ENCODE measurements around the gene NLRP1.

DNA sequence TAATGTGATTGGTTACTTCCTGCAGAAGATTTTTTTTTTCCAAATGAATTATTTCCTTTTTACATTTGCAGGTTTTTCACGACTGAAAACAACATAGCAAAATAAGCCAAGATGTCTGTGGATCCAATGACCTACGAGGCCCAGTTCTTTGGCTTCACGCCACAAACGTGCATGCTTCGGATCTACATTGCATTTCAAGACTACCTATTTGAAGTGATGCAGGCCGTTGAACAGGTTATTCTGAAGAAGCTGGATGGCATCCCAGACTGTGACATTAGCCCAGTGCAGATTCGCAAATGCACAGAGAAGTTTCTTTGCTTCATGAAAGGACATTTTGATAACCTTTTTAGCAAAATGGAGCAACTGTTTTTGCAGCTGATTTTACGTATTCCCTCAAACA is 95.6 kb downstream of the NLRP1 start:
- TF ChIP-seq, protein P1, sequence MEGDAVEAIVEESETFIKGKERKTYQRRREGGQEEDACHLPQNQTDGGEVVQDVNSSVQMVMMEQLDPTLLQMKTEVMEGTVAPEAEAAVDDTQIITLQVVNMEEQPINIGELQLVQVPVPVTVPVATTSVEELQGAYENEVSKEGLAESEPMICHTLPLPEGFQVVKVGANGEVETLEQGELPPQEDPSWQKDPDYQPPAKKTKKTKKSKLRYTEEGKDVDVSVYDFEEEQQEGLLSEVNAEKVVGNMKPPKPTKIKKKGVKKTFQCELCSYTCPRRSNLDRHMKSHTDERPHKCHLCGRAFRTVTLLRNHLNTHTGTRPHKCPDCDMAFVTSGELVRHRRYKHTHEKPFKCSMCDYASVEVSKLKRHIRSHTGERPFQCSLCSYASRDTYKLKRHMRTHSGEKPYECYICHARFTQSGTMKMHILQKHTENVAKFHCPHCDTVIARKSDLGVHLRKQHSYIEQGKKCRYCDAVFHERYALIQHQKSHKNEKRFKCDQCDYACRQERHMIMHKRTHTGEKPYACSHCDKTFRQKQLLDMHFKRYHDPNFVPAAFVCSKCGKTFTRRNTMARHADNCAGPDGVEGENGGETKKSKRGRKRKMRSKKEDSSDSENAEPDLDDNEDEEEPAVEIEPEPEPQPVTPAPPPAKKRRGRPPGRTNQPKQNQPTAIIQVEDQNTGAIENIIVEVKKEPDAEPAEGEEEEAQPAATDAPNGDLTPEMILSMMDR (IDR thresholded peaks at IDR 0.05), result no peak
- no peak for TF ChIP-seq POLR2A (IDR thresholded peaks at IDR 0.05)
- no peak for TF ChIP-seq POLR2AphosphoS5 (IDR thresholded peaks at IDR 0.05)
- TF ChIP-seq EP300 (IDR thresholded peaks at IDR 0.05; ENCODE audit: low read depth), result no peak
